ENCODE measurements around the gene STK16. TPM values are rescaled to one million over a fixed set of nuclear protein-coding genes. Genes with fewer than 3 reads are reported as not detected.

Gene STK16
- total and polyA plus RNA-seq, 2 of the 13 experiments (the other 11 are each of a cell fraction or from before 2014, with no cell fraction given) = 28.0 to 50.9 TPM

GRCh38 chr2:219249203-219249980, 4.1 kb downstream of the STK16 start (continued):
- no peak; the same call in 1 of the 2 replicates for TF ChIP-seq SNAPC5 (CRISPR knock-in tag; IDR thresholded peaks at IDR 0.05; ENCODE audit: borderline replicate concordance)
- no peak; the same call in 1 of the 2 replicates for TF ChIP-seq ZFP90 (CRISPR knock-in tag; IDR thresholded peaks at IDR 0.05; ENCODE audit: borderline replicate concordance)
- peak; percentile 86 for TF ChIP-seq HDAC1 (CRISPR knock-in tag; IDR thresholded peaks at IDR 0.05)
- TF ChIP-seq, protein P1, sequence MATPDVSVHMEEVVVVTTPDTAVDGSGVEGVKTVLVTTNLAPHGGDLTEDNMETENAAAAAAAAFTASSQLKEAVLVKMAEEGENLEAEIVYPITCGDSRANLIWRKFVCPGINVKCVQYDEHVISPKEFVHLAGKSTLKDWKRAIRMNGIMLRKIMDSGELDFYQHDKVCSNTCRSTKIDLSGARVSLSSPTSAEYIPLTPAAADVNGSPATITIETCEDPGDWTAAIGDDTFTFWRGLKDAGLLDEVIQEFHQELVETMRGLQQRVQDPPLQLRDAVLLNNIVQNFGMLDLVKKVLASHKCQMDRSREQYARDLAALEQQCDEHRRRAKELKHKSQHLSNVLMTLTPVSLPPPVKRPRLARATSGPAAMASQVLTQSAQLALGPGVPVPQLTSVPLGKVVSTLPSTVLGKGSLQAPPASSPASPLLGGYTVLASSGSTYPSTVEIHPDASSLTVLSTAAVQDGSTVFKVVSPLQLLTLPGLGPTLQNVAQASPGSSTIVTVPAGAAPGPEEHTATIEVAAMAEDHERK (CRISPR knock-in tag; IDR thresholded peaks at IDR 0.05; ENCODE audit: low read depth) = no peak
- no peak for TF ChIP-seq SMARCE1 (IDR thresholded peaks at IDR 0.05; ENCODE audit: borderline replicate concordance)
- TF ChIP-seq ZNF160 (CRISPR knock-in tag; IDR thresholded peaks at IDR 0.05) = 0 out of 2 replicates have a peak, but pooled peaks have one; percentile 9
- TF ChIP-seq ZBTB7A (CRISPR knock-in tag; IDR thresholded peaks at IDR 0.05) = no peak; the same call in 1 of the 2 replicates
- no peak for TF ChIP-seq SYNCRIP (IDR thresholded peaks at IDR 0.05; ENCODE audit: insufficient read depth, low read depth, low read length)
- no peak; the same call in 1 of the 2 replicates for TF ChIP-seq ZNF652 (CRISPR knock-in tag; IDR thresholded peaks at IDR 0.05; ENCODE audit: borderline replicate concordance, low read depth)
- peak; percentile 34; the same call in 1 of the 2 replicates for TF ChIP-seq KDM5B (CRISPR knock-in tag; IDR thresholded peaks at IDR 0.05; ENCODE audit: borderline replicate concordance)
- 0 out of 2 replicates have a peak, but pooled peaks have one; percentile 40 for TF ChIP-seq ZNF274 (CRISPR knock-in tag; IDR thresholded peaks at IDR 0.05)
- TF ChIP-seq ZBTB44 (CRISPR knock-in tag; IDR thresholded peaks at IDR 0.05) = no peak
- TF ChIP-seq RERE (CRISPR knock-in tag; IDR thresholded peaks at IDR 0.05; ENCODE audit: low read depth) = no peak
- TF ChIP-seq ZSCAN31 (CRISPR knock-in tag; IDR thresholded peaks at IDR 0.05; ENCODE audit: low read depth) = peak; percentile 80
- TF ChIP-seq ELF3 (CRISPR knock-in tag; IDR thresholded peaks at IDR 0.05) = peak; percentile 91
- no peak for TF ChIP-seq ZBTB38 (CRISPR knock-in tag; IDR thresholded peaks at IDR 0.05)
- no peak for TF ChIP-seq MNT (IDR thresholded peaks at IDR 0.05)
- TF ChIP-seq ZNF253 (CRISPR knock-in tag; IDR thresholded peaks at IDR 0.05; ENCODE audit: borderline replicate concordance) = no peak; the same call in 1 of the 2 replicates
- no peak for TF ChIP-seq SNRNP70 (IDR thresholded peaks at IDR 0.05; ENCODE audit: low read depth, low read length)
